GM18951 (cell line): ENCODE results near the gene TIMP4.
A peak's percentile ranks its signal among the peaks of the same experiment; 100 is the strongest.

Source experiments
- POLR2A ChIP-seq: IDR thresholded peaks from 4 replicates; pipeline ENCODE4 v1.6.1; 2011; ENCODE audit warnings: mild to moderate bottlenecking; ENCODE audit not compliant: insufficient read length, insufficient read depth; ENCODE audit errors: extremely low read depth
- in situ Hi-C: fragments of 300-500 bp; cut with MboI; formaldehyde crosslinking; loops from one replicate; pipeline ENCODE4 v1.12.0; 2022; ENCODE audit warnings: low sequenced_read_pairs, mixed read lengths, inconsistent platforms; ENCODE audit not compliant: unreplicated experiment

TIMP4 gene

DNA sequence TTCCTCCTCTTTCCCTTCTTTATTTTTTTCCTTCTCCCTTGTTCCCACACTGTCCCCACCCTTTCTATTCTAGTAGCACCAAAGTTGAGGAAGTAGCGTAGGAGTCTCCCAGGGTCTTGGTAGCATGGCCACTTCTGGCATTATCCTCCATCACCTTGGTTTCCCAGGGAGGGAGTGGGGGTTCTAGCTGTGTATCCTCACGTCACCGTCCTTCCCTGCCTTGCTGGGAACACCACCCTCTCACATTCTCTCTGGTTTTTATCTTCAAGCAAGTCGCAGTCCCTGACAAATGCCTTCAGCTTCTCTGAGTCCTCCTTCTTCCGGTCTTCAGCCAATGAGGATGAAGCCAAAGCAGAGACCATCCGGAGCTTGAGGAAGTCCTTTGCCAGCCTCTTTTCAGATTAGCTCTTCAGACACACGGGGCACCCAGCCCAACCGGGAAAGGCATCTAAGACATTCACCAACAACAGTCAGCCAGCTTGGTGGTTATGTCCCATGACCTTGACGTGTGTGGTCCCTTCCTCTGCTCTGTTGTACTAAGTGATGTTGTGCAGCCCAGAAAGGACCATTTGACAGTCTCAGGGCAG lies 31.6 kb upstream of the TIMP4 start:
- TF ChIP-seq POLR2A, result no peak
- in situ Hi-C loops, result no loop called here

DNA sequence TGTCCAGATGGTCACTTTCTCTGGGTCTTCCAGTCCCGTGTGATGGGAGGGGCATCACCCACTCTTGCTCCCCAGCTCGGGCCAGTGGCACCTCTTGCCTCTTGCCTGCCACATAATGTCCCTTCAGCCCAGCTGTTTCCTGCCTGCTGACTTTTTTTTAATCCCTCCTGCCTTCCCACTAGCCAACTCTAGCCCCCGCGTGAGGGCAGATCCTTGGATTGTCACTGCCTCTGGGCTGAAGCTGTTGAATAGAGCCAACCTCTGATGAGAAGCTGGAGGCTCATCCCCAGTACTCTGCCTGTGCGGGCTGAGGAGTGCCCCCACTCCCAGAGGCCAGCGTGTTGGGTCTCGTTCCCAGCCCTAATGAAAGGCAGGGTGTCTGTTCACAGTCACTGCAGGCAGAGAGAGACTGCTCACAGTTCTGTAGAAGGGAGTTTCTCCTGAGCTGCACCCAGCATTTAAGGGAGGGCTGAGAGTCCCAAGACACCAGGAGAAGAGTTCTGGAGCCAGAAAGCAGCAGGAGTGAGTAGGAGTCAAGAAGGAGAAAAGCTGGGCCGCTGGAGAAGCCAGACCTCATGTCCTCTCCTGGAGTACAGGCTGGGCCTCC lies 30.1 kb upstream of the TIMP4 start:
- TF ChIP-seq POLR2A, result no peak
- in situ Hi-C loops, result no loop called here

DNA sequence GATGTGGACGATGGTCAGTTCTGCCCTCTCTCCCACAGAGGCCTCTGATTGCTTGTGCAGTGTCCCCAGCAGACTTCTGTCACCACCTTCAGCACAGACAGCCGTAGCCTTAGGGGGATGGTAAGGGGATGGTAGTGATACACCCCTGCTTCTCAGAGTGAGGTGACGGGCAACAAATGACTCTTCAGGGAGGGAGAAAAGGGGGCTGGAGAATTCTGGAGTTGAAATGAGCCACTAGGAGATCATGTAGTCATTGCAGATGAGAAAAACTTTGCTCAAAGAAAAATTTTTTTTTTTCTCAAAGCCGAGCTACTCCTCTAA lies 29.6 kb upstream of the TIMP4 start:
- TF ChIP-seq POLR2A, result no peak
- in situ Hi-C loops, result no loop called here

DNA sequence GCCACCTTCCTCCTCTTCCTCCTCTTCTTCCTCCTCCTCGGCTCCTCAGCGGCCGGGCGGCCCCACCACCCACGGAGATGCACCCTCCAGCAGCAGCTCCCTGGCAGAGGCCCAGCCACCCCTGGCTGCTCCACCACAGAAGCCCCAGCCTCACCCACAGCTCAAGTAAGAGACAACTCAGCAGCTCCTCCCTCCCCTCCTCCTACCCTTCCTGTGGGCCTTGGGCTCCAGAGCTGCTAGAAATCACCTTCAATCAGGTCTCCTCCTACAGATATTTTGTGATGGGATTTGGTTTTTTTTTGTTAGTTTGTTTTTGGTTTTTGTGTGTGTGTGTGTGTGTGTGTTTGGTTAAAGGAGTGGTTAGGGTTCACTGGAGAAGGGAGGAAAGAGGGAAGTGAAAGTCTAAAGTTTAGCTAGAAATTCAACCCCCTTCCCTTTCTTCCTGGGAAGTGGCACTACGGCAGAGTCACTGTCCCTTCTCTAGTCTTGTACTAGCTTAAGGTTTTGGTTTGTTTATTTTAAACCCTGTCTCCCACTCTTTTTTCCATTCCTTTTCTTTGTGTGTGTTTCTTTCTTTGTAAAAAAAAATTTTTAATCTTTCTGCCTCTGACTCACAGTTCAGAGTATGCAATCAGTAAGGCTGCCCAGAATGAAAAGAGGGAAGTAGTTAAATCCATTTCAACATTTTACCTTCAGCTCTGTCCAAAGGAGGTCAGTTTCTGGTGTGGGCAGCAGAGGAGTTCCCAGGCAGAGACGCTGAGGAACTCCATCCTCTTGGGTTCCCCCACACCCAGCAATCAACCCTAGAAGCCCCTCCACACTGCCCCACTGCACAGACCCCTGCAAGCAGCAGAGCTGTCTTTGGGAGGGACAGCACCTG lies 29.0 kb upstream of the TIMP4 start:
- in situ Hi-C loops, result no loop called here
- peak; percentile 38 for TF ChIP-seq POLR2A

DNA sequence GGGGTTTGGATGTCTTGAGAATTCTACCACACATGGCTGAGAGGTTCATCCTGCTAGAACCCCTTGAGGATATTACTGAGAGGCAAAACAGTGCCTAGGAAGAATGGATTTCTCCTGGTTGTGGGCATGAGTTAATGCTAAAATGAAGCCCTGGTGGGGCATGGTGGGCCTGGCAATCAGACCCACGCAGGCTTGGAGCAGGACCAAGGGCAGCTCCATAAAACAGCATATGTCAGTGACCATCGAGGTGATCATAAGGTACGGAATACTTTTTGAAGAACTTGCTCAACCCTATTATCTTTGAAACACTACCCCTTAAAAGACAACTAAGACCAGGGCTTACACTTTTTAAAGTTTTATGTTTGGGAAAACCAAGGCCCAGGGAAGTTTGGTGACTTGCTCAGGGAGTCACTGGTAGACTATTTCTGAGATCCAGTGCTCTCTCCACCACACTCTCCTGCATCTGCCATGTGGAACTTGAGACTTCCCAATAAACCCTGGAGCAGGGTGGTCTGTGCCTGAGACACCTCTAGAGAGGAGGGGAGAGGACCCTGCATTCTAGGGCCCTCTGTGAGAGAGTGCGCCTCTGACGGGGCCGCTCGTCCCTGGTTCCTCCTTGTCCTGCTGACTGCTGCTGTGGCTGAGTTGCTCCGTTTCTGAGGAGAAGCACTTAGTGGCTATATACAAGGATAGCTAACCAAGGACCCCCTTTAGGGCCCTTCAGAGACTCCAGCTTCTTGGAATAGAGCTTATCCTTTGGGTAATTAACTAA lies 28.0 kb upstream of the TIMP4 start:
- no peak for TF ChIP-seq POLR2A
- in situ Hi-C loops, result no loop called here

DNA sequence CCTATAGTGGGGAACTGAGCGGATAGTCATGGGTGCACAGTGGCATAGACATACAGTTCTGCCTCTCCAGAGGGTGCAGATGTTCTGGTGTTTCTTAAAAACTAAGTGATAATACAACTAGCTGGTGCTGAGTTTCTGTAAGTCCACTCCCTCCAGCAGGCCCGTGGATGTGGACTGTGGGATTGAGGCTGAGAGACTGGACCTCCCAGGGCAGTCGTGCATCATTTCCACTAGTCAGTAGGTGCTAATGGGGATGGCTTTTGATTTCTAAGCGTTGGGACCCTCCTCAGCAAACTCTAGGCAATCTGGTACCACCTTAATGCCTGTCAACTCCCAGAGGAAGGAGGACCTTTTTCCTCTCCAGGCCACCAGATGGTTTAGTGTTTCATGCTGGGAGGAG lies 27.3 kb upstream of the TIMP4 start:
- in situ Hi-C loops, result no loop called here
- no peak for TF ChIP-seq POLR2A

DNA sequence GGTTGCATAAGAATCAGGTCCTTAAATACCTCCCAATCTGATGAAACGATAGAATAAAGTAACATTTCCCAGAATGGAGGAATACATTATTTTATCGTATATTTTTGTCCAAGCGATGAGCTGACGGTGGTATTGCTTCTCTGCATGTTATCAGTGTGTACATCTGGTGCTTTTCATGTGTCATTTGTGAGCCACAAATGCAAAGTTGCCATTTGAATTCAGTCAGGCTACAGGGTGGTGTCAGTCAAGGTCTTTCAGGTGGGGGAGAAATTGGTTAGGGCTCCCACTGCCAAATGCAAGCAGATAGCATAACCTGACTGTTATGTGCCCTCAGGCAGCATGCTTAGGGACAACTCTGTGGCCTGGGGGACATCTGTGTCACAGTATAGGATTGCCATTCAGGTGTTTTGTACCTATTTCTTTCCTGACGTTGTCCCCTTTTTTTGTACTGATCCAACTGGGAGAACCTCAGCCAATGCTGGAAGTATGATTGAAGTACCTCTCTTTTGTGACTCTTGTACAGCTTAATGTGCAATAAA lies 26.5 kb upstream of the TIMP4 start:
- TF ChIP-seq POLR2A, result no peak
- in situ Hi-C loops, result no loop called here

DNA sequence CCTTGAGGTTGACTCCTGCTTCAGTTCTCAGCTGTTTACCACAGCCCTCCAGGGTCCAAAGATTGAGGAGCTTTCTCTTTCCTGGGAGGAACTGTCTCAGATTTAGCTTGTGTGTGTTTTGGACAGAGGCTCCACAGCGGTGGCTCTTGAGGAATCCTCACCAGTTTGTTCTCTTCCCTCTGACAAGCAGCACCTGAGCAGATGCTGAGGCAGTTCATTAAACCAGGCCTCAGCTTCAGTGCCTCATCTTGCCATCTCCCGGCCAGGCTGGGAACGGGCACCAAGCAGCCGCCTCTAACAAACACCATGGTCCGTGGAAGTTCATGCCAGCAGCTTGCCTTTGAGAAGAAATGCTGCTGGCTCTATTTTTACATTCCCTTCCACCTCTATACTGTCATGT lies 25.8 kb upstream of the TIMP4 start:
- in situ Hi-C loops, result no loop called here
- TF ChIP-seq POLR2A, result no peak

DNA sequence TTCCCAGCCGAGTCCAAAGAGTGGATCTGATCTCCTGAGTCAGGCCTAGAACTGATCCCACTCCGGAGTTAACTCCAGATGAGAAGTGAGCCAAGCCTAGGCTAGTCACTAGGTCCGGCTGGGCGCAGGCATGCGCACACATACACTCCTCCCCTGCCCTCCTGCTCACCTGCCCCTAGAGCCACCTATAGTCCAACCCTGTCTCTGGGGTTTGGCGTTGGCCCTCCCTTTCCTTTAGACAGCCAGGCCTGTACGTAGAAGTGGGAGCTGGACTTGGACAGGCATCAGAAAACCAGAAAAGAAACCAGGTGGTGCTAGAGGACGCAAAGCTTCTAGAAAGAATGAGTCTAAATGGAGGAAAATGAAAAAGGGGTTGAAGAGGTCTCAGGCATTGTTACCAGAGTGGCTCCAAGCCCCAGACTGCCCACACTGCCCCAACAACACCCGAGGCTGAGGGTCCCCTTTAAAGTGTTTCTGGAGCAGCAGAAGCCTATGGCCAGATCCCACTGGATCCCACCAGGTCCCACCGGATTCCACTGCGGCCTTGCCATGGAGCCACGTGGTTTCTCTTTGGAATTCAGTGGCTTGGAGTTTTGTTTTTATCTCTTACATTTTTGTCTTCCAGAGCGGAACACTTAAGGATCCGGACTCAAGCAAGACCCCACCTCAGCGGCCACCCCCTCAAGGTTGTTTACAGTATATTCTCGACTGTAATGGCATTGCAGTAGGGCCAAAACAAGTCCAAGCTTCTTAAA lies 24.2 kb upstream of the TIMP4 start:
- in situ Hi-C loops, result no loop called here
- TF ChIP-seq POLR2A, result no peak

DNA sequence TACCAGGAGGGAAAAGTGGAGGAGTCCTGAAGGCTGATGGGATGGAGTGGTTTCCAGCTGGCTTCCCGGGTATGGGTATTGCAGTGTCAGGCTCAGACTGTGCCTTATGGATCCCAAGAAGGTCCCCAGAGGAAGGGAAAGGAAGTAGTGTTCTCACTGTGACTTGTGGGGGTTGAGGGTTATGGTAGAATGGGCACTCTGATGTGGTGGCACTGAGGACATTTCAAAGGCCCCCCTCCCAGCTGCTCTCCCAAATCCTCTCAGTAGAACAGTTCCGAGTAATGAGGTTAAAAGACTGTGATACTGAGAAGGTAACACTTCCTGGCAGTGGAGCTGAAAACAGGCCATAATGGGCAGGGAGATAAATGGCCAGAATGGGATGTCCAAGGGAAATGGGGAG lies 23.1 kb upstream of the TIMP4 start:
- in situ Hi-C loops, result no loop called here
- TF ChIP-seq POLR2A, result no peak

DNA sequence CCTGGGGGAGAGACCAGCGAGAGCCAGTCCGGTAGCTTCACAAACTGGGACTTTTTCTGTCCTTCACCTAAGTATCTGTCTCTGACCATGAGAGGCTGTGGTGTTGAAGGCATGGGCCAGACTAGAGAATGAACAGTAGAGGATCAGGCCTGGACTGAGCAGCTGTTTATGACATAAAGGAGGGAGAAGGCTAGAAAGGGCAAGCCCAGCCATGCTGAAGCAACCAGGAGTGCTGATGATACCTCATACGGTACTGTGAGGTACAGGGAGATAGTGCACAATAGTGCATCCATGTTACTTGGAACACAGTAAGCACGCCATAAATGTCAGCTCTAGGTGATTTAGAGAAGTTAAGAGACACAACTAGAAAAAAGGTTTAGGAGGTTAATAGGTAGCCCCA lies 22.6 kb upstream of the TIMP4 start:
- in situ Hi-C loops, result no loop called here
- no peak for TF ChIP-seq POLR2A

DNA sequence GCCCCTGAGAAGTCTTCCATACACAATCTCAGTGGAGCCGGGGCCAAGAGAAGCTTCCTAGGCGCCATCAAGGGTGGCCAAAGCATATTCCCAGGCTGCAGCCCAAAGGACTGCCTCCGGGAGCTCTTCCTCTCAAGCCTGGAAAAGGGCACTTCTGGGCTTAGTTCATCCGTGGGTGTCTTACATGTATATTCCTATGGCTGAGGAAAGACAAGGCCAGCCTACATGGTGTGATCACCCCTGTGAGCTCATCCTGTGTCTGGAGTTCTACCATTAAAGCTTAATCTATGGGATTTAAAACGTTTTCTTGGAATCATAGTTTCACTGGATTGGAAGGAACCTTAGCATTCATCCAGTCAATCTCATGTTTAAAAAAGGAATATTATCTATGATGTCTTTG lies 21.9 kb upstream of the TIMP4 start:
- no peak for TF ChIP-seq POLR2A
- in situ Hi-C loops, result no loop called here
